SK-N-SH (cell line): ENCODE results near the gene CEP112. TPM values are rescaled to one million over a fixed set of nuclear protein-coding genes. Genes with fewer than 3 reads are reported as not detected.

ENCODE experiments used
- CTCF ChIA-PET: fragments of 300-600, 350-600 bp; formaldehyde crosslinking; extraction: SDS; loops from one replicate; lab custom pipeline; 2021; lab: Yijun Ruan, JAX
- POLR2A ChIA-PET: fragments of 350-600 bp; sonication (Branson Sonifier 250); formaldehyde crosslinking; extraction: SDS; loops from one replicate; lab custom pipeline; 2020; ENCODE audit warnings: antibody characterized with exemption, inconsistent platforms; lab: Yijun Ruan, JAX
- DNase-seq: peaks from one replicate; pipeline ENCODE4 v3.0.0; 2012
- H2AFZ ChIP-seq: fragments of 200-600 bp; sonication (generic); 2 replicates; pipeline ENCODE4 v1.8.1; 2016; ENCODE audit warnings: antibody characterized with exemption, mild to moderate bottlenecking, low read depth
- H3F3A ChIP-seq: fragments of 200-600 bp; sonication (generic); replicated peaks from 2 replicates; pipeline ENCODE3; 2016; ENCODE audit warnings: antibody characterized with exemption, mild to moderate bottlenecking; ENCODE audit not compliant: insufficient read depth
- H3K27ac ChIP-seq, 2 experiments: fragments of 200-500 bp in 1 of 2; fragments of 200-600 bp in 1 of 2; sonication (Bioruptor generic) in 1 of 2; sonication (generic), shearing (Covaris generic) in 1 of 2; 2 replicates each; pipeline versions ENCODE4 v1.5.1 to v1.6.1; 2014 to 2016; ENCODE audit warnings: low read depth in 2 of 2, inconsistent platforms in 1 of 2, low read length in 1 of 2, mild to moderate bottlenecking in 1 of 2, mixed read lengths in 1 of 2
- H3K27me3 ChIP-seq: fragments of 200-600 bp; sonication (generic), shearing (Covaris generic); 2 replicates; pipeline ENCODE4 v1.6.1; 2016; ENCODE audit warnings: mixed run types; ENCODE audit not compliant: insufficient read depth
- H3K36me3 ChIP-seq, 2 experiments: fragments of 200-500 bp in 1 of 2; fragments of 200-600 bp in 1 of 2; sonication (Bioruptor generic) in 1 of 2; sonication (generic) in 1 of 2; replicated peaks in 1 of 2; 2 replicates each; pipeline versions ENCODE3 to v1.5.1; 2014 to 2016; ENCODE audit warnings: low read length in 1 of 2, mild to moderate bottlenecking in 1 of 2; ENCODE audit not compliant: insufficient read depth in 2 of 2, control insufficient read depth in 1 of 2
- H3K4me1 ChIP-seq, 2 experiments: fragments of 200-500 bp in 1 of 2; fragments of 200-600 bp in 1 of 2; sonication (Bioruptor generic) in 1 of 2; sonication (generic), shearing (Covaris generic) in 1 of 2; 2 replicates each; pipeline versions ENCODE4 v1.5.1 to v1.6.1; 2014 to 2016; ENCODE audit warnings: low read depth in 1 of 2, low read length in 1 of 2, mixed run types in 1 of 2; ENCODE audit not compliant: insufficient read depth in 2 of 2, control insufficient read depth in 1 of 2
- H3K4me2 ChIP-seq: fragments of 200-600 bp; sonication (generic), shearing (Covaris generic); 2 replicates; pipeline ENCODE4 v1.6.1; 2017; ENCODE audit warnings: mixed run types
- H3K4me3 ChIP-seq, 2 experiments: fragments of 200-500 bp in 1 of 2; fragments of 200-600 bp in 1 of 2; sonication (Bioruptor generic) in 1 of 2; sonication (generic), shearing (Covaris generic) in 1 of 2; 2 replicates each; pipeline versions ENCODE4 v1.5.1 to v1.8.1; 2014 to 2016; ENCODE audit warnings: low read depth in 2 of 2, inconsistent platforms in 1 of 2, low read length in 1 of 2, mild to moderate bottlenecking in 1 of 2, mixed read lengths in 1 of 2, moderate library complexity in 1 of 2
- H3K79me2 ChIP-seq: fragments of 200-600 bp; sonication (generic); 2 replicates; pipeline ENCODE4 v1.8.1; 2017; ENCODE audit warnings: mild to moderate bottlenecking; ENCODE audit not compliant: insufficient read depth
- H3K9ac ChIP-seq: fragments of 200-600 bp; sonication (generic); 2 replicates; pipeline ENCODE4 v1.6.1; 2017; ENCODE audit warnings: mixed run types
- H3K9me2 ChIP-seq: fragments of 200-600 bp; sonication (generic); 2 replicates; pipeline ENCODE4 v1.6.1; 2017; ENCODE audit warnings: mixed run types
- H3K9me3 ChIP-seq: fragments of 200-600 bp; sonication (generic); 2 replicates; pipeline ENCODE4 v1.6.1; 2017; ENCODE audit warnings: mixed run types, mild to moderate bottlenecking, moderate library complexity
- H4K20me1 ChIP-seq: fragments of 200-600 bp; sonication (generic); 2 replicates; pipeline ENCODE4 v1.6.1; 2017; ENCODE audit warnings: mild to moderate bottlenecking, mixed run types; ENCODE audit not compliant: insufficient read depth
- CTCF ChIP-seq: fragments of 200-600 bp; sonication (generic); IDR thresholded peaks from 2 replicates; pipeline ENCODE4 v1.6.1; 2017; ENCODE audit warnings: antibody characterized with exemption, mild to moderate bottlenecking, moderate library complexity
- EP300 ChIP-seq, 2 experiments: IDR thresholded peaks; 2 replicates each; pipeline versions ENCODE4 v1.4.0 to v1.6.1; 2012; ENCODE audit warnings: borderline replicate concordance in 1 of 2, low read depth in 1 of 2, low read length in 1 of 2
- FOXJ3 ChIP-seq: sonication (generic); formaldehyde crosslinking; IDR thresholded peaks from 2 replicates; pipeline ENCODE4 v1.5.1; 2020; ENCODE audit warnings: mild to moderate bottlenecking, missing genetic modification reagents
- GATA2 ChIP-seq: sonication (generic); formaldehyde crosslinking; IDR thresholded peaks from 2 replicates; pipeline ENCODE4 v1.5.0; 2020; ENCODE audit warnings: mild to moderate bottlenecking, missing genetic modification reagents
- MEF2A ChIP-seq: IDR thresholded peaks from 2 replicates; pipeline ENCODE4 v1.4.0; 2012; ENCODE audit warnings: low read depth, borderline replicate concordance
- MXI1 ChIP-seq: IDR thresholded peaks from 2 replicates; pipeline ENCODE4 v1.6.1; 2012; ENCODE audit warnings: mild to moderate bottlenecking, low read depth, low read length, improper control_type of control experiment
- NFIC ChIP-seq: IDR thresholded peaks from 2 replicates; pipeline ENCODE4 v1.4.0; 2012; ENCODE audit warnings: borderline replicate concordance
- NRF1 ChIP-seq: IDR thresholded peaks from 2 replicates; pipeline ENCODE4 v1.6.1; 2012; ENCODE audit warnings: low read depth, mild to moderate bottlenecking, low read length
- RCOR1 ChIP-seq: fragments of 150-350 bp; IDR thresholded peaks from 2 replicates; pipeline ENCODE4 v1.6.1; 2017; ENCODE audit warnings: antibody characterized with exemption, low read length
- RFX5 ChIP-seq: IDR thresholded peaks from 2 replicates; pipeline ENCODE4 v1.6.1; 2012; ENCODE audit warnings: mild to moderate bottlenecking, improper control_type of control experiment, low read length
- RXRA ChIP-seq: IDR thresholded peaks from 2 replicates; pipeline ENCODE4 v1.4.0; 2012; ENCODE audit warnings: low read depth, mild to moderate bottlenecking, borderline replicate concordance
- TAF1 ChIP-seq: IDR thresholded peaks from 2 replicates; pipeline ENCODE4 v1.6.1; 2012; ENCODE audit warnings: low read depth, mild to moderate bottlenecking, low read length, moderate library complexity, borderline replicate concordance
- TCF12 ChIP-seq: IDR thresholded peaks from 2 replicates; pipeline ENCODE4 v1.4.0; 2012
- TEAD4 ChIP-seq: IDR thresholded peaks from 2 replicates; pipeline ENCODE4 v1.4.0; 2012; ENCODE audit warnings: mild to moderate bottlenecking, borderline replicate concordance; ENCODE audit not compliant: insufficient read depth
- YY1 ChIP-seq: IDR thresholded peaks from 2 replicates; pipeline ENCODE4 v1.4.0; 2012; ENCODE audit warnings: low read depth, mild to moderate bottlenecking
- WGBS: methylation state at CpG from one replicate; pipeline ENCODE4 v1.1.6; 2017; ENCODE audit warnings: low lambda C conversion rate; 5-methylcytosine and 5-hydroxymethylcytosine counted together
- polyA plus RNA-seq, 3 experiments: library from polyadenylated mRNA; depleted of rRNA; stranded (reverse); fragments of >200 nt; gene quantifications; 2 replicates each; pipeline ENCODE4 v1.2.3, GENCODE V29; 2012
- TF ChIP-seq, protein P1 (sequence below): IDR thresholded peaks from 2 replicates; pipeline ENCODE4 v1.4.0; 2012; ENCODE audit warnings: low read depth
- TF ChIP-seq, protein P2 (sequence below): IDR thresholded peaks from 2 replicates; pipeline ENCODE4 v1.4.0; 2012; ENCODE audit warnings: low read depth, borderline replicate concordance
- TF ChIP-seq, protein P3 (sequence below): IDR thresholded peaks from 2 replicates; pipeline ENCODE4 v1.4.0; 2012; ENCODE audit warnings: low read depth, borderline replicate concordance
- TF ChIP-seq, protein P4 (sequence below): fragments of 150-350 bp; IDR thresholded peaks from 2 replicates; pipeline ENCODE4 v1.6.1; 2017; ENCODE audit warnings: antibody characterized with exemption, low read length, low read depth, borderline replicate concordance

The CEP112 gene
- polyA plus RNA-seq, 1 of the 3 experiments (the other 2 are of a cell fraction), result 7.9 TPM

- Histone ChIP-seq H3K79me2 (no peaks in the 10 kb centered on the region), H3K27me3 (no peaks in the 10 kb centered on the region), H3F3A (no peaks in the 10 kb centered on the region), H3K4me3 (no peak overlapping the region), H3K27ac (no peak overlapping the region), H2AFZ (no peak overlapping the region), H3K9ac (no peak overlapping the region), H3K4me2 (no peak overlapping the region), H4K20me1 (no peaks in the 10 kb centered on the region), H3K9me2 (no peaks in the 10 kb centered on the region), H3K4me1 (no peaks in the 10 kb centered on the region), H3K36me3 (peaks cover 0 to 27% of the 10 kb centered on the region in 2 experiments), H3K9me3 (peaks cover 6% of the 10 kb centered on the region)
- ChIA-PET CTCF (interaction anchor here (0.6 to 1.1 kb wide), 3 partner anchors 10 to 30 kb away, joined by 3 read pairs; no protein-coding TSS in a partner anchor), POLR2A (no interaction called here)
- no peak for TF ChIP-seq MEF2A
- no peak for TF ChIP-seq EP300 (IDR thresholded peaks at IDR 0.05; ENCODE audit: borderline replicate concordance in 1 of 2, low read depth in 1 of 2, low read length in 1 of 2)
- TF ChIP-seq, protein P1, sequence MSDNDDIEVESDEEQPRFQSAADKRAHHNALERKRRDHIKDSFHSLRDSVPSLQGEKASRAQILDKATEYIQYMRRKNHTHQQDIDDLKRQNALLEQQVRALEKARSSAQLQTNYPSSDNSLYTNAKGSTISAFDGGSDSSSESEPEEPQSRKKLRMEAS, result no peak
- no peak for TF ChIP-seq RCOR1
- TF ChIP-seq, protein P2, sequence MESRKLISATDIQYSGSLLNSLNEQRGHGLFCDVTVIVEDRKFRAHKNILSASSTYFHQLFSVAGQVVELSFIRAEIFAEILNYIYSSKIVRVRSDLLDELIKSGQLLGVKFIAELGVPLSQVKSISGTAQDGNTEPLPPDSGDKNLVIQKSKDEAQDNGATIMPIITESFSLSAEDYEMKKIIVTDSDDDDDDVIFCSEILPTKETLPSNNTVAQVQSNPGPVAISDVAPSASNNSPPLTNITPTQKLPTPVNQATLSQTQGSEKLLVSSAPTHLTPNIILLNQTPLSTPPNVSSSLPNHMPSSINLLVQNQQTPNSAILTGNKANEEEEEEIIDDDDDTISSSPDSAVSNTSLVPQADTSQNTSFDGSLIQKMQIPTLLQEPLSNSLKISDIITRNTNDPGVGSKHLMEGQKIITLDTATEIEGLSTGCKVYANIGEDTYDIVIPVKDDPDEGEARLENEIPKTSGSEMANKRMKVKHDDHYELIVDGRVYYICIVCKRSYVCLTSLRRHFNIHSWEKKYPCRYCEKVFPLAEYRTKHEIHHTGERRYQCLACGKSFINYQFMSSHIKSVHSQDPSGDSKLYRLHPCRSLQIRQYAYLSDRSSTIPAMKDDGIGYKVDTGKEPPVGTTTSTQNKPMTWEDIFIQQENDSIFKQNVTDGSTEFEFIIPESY, result no peak
- no peak for TF ChIP-seq RFX5
- no peak for TF ChIP-seq TEAD4
- no peak for TF ChIP-seq GATA2 (CRISPR knock-in tag)
- TF ChIP-seq TCF12, result no peak
- TF ChIP-seq TAF1, result no peak
- TF ChIP-seq CTCF, result no peak
- TF ChIP-seq YY1, result no peak
- no peak for TF ChIP-seq MXI1
- 100% methylated on average over 3 of the region's 3 CpGs for WGBS
- no peak for DNase-seq
Measured at GRCh38 chr17:66135896-66136295, 56.0 kb downstream of the CEP112 start.

DNA sequence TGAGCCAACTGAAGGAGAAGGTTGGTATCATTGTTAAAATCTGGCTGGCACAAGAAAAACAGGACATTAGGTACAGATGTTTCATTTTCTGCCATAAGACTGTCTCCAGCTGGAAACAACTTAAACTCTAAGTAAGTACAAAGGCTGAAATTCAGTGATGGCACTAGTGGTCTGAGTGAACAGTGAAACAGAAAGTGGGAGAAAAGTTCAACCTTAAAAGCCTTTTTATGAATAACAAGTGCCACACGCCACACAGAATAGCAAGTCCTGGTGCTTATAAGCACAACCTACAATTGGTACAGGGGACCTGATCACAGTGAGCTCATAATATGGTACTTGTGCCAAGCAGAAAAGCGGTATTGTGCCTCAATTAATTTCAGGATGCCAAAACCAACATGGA is 56.7 kb downstream of the CEP112 start:
- no peak overlapping the region for H3K27ac ChIP-seq
- H4K20me1 ChIP-seq, result no peaks in the 10 kb centered on the region
- 98% methylated on average over 2 of the region's 2 CpGs for WGBS
- no peaks in the 10 kb centered on the region for H3K9me2 ChIP-seq
- no peak overlapping the region for H3K4me2 ChIP-seq
- H3K79me2 ChIP-seq, result no peaks in the 10 kb centered on the region
- no peak for DNase-seq
- POLR2A ChIA-PET, result no interaction called here
- H3F3A ChIP-seq, result no peaks in the 10 kb centered on the region
- H3K36me3 ChIP-seq, result peaks cover 0 to 27% of the 10 kb centered on the region in 2 experiments
- CTCF ChIA-PET, result no interaction called here
- no peak overlapping the region for H3K4me3 ChIP-seq
- TF ChIP-seq MEF2A (no peak), CTCF (no peak), RFX5 (no peak), NFIC (no peak), NRF1 (no peak), RXRA (no peak), FOXJ3 (CRISPR knock-in tag) (no peak), MXI1 (no peak), TCF12 (no peak)
- TF ChIP-seq, protein P3, sequence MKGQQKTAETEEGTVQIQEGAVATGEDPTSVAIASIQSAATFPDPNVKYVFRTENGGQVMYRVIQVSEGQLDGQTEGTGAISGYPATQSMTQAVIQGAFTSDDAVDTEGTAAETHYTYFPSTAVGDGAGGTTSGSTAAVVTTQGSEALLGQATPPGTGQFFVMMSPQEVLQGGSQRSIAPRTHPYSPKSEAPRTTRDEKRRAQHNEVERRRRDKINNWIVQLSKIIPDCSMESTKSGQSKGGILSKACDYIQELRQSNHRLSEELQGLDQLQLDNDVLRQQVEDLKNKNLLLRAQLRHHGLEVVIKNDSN, result no peak
- TF ChIP-seq, protein P4, sequence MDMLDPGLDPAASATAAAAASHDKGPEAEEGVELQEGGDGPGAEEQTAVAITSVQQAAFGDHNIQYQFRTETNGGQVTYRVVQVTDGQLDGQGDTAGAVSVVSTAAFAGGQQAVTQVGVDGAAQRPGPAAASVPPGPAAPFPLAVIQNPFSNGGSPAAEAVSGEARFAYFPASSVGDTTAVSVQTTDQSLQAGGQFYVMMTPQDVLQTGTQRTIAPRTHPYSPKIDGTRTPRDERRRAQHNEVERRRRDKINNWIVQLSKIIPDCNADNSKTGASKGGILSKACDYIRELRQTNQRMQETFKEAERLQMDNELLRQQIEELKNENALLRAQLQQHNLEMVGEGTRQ, result no peak
- no peaks in the 10 kb centered on the region for H3K4me1 ChIP-seq
- H3K9ac ChIP-seq, result no peak overlapping the region
- peaks cover 6% of the 10 kb centered on the region for H3K9me3 ChIP-seq
- H3K27me3 ChIP-seq, result no peaks in the 10 kb centered on the region
- no peak overlapping the region for H2AFZ ChIP-seq
